Fibroblast of pulmonary artery (primary cell): ENCODE measurements around the gene PEX5.

Experiments
- DNase-seq: peaks from one replicate; pipeline ENCODE4 v3.0.0-alpha.2; 2010; ENCODE audit warnings: low read depth
- H3K4me3 ChIP-seq: replicated peaks from 2 replicates; pipeline ENCODE4 v1.5.1; 2011; ENCODE audit warnings: low read depth, mild to moderate bottlenecking, control low read depth, low read length, moderate library complexity
- TF ChIP-seq, protein P1 (sequence below): IDR thresholded peaks from 2 replicates; pipeline ENCODE4 v1.5.1; 2011; ENCODE audit warnings: mild to moderate bottlenecking, control low read depth, low read length, inconsistent platforms; ENCODE audit errors: missing control alignments

PEX5 gene

DNA sequence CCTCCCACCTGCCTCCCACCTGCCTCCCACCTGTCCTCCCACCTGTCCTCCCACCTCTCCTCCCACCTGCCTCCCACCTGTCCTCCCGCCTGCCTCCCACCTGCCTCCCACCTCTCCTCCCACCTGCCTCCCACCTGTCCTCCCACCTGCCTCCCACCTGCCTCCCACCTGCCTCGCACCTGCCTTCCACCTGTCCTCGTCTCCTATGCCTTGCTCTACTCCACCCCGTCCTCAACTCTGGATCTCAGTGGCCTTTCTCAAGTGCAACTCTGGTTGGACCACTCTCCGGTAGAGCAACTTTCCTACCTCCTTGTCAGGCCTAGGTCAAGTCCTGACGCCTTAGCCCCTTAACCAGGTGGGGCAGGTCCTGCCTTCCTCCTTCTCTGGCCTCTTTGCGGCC lies 29.3 kb upstream of the PEX5 start:
- no peak for DNase-seq
- TF ChIP-seq, protein P1, sequence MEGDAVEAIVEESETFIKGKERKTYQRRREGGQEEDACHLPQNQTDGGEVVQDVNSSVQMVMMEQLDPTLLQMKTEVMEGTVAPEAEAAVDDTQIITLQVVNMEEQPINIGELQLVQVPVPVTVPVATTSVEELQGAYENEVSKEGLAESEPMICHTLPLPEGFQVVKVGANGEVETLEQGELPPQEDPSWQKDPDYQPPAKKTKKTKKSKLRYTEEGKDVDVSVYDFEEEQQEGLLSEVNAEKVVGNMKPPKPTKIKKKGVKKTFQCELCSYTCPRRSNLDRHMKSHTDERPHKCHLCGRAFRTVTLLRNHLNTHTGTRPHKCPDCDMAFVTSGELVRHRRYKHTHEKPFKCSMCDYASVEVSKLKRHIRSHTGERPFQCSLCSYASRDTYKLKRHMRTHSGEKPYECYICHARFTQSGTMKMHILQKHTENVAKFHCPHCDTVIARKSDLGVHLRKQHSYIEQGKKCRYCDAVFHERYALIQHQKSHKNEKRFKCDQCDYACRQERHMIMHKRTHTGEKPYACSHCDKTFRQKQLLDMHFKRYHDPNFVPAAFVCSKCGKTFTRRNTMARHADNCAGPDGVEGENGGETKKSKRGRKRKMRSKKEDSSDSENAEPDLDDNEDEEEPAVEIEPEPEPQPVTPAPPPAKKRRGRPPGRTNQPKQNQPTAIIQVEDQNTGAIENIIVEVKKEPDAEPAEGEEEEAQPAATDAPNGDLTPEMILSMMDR, result no peak
- no peak overlapping the region for H3K4me3 ChIP-seq

DNA sequence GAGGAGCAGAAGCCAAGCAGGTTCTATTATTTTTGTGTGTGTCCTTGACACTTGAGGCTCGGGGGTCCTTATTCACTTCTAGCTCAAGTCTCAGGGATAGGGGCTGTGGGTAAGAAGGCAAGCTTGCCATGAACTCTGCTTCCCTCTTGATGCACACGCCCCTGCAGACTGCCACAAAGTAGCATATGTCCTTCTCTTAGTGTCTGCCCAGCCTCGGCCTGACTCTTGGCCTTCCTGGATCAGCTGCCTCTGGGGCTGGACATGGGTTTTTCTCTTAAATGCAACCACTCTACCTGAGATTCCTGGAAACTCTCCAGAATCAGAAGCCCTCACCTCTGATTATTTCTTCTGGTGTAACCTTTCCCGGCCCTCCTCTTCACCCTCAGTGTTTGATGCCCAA lies 28.2 kb upstream of the PEX5 start:
- no peak for DNase-seq
- TF ChIP-seq, protein P1, result no peak
- no peak overlapping the region for H3K4me3 ChIP-seq

DNA sequence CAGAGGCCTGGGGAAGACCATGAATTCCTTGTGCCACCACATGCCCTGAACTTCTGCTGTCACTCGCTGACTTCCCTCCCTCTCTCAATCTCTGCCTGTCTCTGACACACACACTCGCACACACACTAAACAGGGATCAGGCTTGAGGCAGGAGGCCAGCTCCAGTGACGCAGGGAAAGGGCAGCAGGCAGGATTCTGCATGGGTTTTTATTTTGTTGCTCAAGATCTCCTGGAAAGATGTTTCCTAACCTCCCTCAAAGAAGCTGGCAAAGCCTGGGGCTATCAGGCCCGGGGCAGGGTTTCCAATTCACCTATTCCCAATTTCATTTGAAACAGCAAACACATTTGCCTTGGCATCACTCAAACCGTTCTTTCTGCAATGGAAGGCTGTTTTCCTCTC lies 27.7 kb upstream of the PEX5 start:
- DNase-seq, result peak; percentile 38
- H3K4me3 ChIP-seq, result no peak overlapping the region
- TF ChIP-seq, protein P1, result no peak

DNA sequence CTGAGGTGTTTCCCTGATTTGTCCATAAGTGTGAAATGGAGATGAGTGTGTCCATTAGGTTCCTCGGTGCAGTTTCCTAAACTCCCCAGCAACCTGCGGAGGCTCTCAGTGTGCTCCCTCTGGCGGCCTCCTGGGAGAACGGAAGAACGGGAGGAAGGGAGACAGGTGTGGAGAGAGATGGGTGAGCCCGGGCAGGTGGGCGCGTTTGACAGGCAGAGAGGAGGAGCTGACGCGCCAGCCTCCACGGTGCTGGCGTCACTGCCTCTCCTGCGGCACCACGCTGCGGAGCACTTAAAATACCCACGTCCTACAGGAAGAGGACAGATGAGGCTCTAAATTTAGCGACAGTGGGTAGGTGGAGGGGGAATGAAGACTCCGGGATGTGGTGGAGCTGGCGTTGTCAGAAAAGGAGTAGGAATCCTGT lies 26.8 kb upstream of the PEX5 start:
- DNase-seq, result peak; percentile 16
- TF ChIP-seq, protein P1, result peak; percentile 54
- H3K4me3 ChIP-seq, result no peak overlapping the region

DNA sequence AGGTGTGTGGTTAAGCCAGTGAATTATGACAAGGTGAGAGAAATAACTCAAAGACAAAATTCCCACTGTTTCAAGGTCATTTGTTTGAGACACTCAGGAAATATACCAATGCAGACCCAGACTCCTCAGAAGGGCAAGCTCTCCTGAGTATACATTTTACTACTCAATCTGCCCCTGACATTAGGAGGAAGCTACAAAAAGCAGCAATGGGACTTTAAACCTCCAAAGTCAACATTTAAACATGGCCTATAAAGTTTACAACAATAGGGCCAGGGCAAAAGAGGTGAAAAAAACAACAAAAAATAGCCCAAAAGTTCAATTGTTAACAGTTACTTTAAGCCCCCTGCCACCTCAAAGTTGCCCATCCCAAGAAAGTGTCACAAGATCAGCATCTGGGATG lies 19.5 kb upstream of the PEX5 start:
- TF ChIP-seq, protein P1, result no peak
- no peak for DNase-seq
- H3K4me3 ChIP-seq, result no peak overlapping the region

DNA sequence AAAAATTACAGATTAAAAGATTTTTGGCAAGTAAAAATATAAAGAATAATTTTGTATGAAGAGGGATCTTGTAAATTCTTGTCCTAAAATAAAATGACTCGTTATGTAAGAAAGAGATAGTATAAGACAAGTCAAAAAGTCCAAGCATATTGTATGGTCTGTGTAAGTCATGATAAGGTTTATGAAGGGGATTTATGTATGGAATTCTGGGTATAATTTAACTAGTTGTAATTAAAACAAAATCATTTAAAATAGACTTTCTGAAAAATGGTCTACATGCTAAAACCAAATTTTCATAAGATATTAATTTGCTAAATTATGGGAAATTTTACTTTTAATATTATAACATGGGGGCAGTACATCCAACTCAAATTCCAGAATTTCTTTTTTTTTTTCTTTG lies 17.6 kb upstream of the PEX5 start:
- TF ChIP-seq, protein P1, result no peak
- no peak for DNase-seq

DNA sequence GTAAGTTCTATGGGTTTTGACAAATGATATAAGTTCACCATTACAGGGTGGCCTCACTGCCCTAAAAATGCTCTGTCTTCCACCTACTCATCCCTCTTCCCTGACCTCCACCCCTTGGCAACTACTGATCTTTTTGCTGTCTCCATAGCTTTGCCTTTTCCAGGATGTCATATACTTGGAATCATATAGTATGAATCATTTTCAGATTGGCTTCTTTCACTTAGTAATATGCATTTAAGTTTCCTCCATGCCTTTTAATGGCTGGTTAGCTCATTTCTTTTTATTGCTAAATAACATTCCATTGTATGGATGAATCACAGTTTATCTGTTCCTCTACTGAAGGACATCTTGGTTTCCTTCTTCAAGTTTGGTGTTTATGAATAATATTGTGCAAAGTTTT lies 14.0 kb upstream of the PEX5 start:
- DNase-seq, result peak; percentile 57
- TF ChIP-seq, protein P1, result no peak

More for the DNA sequence above, 17.6 kb upstream of the PEX5 start:
- no peak overlapping the region for H3K4me3 ChIP-seq

More for the DNA sequence above, 14.0 kb upstream of the PEX5 start:
- no peak overlapping the region for H3K4me3 ChIP-seq
